GM21515 (cell line): ENCODE results near the gene SCCPDH.
"Not testable (repeated sequence)": the region's sequence is repeated elsewhere in the genome, so short reads cannot be mapped to it uniquely, and the experiment has no call there.

Experiments used
- ATAC-seq: cut with Tn5 transposase; IDR thresholded peaks from one replicate; pipeline ENCODE4 v1.9.1; 2021; ENCODE audit not compliant: unreplicated experiment

SCCPDH gene, protein sequence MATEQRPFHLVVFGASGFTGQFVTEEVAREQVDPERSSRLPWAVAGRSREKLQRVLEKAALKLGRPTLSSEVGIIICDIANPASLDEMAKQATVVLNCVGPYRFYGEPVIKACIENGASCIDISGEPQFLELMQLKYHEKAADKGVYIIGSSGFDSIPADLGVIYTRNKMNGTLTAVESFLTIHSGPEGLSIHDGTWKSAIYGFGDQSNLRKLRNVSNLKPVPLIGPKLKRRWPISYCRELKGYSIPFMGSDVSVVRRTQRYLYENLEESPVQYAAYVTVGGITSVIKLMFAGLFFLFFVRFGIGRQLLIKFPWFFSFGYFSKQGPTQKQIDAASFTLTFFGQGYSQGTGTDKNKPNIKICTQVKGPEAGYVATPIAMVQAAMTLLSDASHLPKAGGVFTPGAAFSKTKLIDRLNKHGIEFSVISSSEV

DNA sequence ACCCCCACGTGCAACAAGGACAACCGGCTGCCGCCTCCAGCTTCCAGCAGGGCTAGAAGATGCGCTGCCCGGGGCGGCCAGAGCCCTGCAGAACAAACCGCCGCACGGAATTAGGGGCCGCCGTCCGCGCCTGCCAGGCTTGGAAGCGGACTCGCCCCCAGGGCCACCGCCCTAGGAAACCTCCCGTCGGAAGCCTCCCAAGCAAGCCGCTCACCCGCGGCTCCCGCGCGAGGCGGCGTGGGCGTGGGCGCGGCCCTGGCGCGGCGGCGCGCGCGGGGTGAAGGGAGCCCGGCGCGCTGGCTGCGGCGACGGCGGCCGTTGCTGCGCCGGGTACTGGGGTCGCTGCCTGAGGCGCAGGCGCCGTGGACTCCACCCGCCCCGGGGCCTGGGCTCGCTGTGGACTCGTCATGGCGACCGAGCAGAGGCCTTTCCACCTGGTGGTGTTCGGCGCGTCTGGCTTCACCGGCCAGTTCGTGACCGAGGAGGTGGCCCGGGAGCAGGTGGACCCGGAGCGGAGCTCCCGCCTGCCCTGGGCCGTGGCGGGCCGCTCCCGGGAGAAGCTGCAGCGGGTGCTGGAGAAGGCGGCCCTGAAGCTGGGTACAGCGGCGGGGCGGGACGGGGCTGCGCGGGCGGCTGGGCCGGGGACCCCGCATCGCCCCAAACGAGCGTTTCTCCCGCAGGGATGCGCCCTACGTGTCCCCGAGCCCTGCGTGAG, at the start of gene SCCPDH:
TSS of gene SCCPDH (plus strand) at position 394 of the 715 bp plus-strand sequence. CDS start at position 408, 14 bp downstream.
- ATAC-seq: peak; percentile 97

DNA sequence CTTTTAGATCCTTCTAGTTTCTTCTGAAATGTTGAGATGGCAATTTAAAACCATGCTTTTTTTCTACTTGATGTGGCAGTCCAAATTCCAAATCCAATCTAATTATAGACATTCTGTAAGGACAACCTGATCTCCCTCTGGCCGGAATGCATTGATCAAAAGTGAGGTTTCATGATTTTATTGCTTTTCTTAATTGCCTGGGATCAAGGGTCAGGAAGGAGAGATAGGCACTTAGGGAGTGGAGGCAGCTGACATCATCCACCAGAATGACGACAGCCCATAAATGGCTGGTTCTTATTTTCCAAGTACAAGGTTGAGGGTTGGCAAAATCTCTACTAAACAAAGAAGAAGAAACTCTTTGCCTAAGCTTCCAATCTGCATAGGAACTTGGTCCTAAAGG, 46.4 kb upstream of the SCCPDH start:
- ATAC-seq: no peak

DNA sequence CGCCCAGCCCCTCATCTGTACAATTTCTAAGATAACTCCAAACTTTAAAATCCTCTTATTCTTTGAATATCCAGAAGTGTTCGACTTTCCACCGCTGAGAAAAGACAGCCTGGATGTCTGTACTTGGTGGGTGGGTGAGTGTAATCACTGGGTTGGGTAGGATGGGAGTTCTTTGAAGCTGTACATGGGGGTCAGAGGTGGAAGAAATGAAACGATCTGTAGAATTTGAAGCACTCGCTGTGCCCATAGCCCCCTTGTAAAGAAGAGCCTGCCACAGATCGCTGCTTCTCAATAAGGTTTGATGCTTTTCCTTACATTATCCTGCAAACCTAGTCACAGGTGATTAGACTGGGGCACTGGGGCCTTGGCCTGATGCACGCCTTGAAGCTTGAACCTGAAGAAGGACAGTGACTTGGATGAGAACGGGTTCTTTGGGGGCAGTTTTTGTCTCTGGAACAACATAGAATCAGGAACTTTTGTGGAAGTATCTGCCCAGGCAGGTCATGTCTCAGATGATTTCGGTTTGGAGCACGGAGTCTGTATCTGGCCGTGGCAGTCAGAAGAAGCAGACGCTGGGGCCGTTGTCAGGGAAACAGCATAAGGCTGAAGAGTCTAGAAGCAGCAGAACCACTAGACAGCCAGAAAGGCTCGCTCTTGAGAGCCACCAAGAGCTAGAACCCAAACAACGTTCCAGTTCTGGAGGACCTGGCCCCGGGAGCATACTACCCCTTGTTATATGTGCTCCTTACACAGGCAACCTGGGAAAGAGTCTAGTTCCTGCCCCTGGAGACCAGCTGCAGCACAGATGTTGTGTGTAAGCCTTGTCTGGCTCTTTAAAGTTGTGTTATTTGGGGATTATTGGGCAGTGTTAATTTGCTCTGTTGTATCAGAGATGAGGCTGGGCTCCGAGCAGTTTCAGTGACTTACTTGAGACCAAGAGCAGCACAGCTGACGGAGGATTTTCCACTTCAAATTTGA, 45.1 kb upstream of the SCCPDH start:
- no peak for ATAC-seq

DNA sequence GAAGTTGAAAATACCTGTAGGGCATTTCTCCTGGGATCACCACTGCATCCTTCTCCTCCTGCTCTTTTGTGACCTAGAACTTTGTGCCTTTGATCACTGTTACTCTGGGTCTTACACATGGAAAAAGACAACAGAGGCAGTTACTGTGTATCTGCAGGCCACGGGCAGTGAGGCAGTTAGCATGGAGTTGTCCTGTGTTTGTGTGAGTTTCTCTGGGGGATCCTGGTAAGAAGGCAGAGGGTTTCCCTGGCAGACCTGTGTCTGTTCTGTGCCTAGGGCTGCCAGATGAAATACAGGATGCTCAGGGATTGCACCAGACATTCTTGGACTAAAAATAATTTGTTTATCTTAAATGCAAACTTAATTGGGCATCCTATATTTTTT, 44.4 kb upstream of the SCCPDH start:
- ATAC-seq: no peak

DNA sequence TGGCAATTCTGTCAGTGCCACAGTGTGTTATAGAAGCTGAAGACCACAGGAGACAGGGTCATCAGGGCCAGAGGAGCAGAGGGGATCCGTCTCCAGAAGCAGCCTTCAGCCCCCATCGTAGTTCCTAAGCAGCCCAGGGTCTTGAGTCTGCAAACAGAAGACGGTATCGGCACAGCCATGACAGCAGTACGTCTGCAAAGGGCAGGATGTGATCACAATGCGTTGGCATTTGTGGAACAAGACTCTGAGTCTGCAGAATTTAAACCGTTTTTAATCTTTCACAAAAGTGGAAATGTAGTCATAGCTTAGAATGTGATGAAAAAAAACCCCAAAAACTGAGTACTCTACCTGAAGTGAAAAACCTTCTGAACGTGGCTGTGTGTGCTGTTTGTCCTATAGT, 44.0 kb upstream of the SCCPDH start:
- ATAC-seq: no peak

DNA sequence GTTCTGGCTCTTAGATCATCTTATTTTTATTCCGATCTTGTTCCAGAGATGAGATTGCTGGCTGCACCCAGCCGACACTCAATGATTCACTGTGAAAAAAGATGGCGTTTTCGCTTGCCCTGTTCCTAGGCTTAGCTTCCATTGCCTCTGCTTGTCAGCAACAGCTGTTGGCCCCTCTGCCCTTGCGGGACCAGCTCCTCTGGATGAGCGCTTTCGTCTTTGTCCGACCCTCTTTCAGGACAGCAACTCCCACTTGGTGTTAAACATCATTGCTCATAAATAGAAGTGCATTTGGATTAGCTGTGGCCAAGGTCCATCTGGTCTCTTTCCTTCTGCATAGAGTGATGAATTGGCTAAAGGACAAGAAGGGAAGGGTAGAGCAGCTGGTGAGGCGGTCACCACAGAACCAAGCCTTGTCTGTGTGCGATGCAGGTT, 43.5 kb upstream of the SCCPDH start:
- ATAC-seq: no peak

DNA sequence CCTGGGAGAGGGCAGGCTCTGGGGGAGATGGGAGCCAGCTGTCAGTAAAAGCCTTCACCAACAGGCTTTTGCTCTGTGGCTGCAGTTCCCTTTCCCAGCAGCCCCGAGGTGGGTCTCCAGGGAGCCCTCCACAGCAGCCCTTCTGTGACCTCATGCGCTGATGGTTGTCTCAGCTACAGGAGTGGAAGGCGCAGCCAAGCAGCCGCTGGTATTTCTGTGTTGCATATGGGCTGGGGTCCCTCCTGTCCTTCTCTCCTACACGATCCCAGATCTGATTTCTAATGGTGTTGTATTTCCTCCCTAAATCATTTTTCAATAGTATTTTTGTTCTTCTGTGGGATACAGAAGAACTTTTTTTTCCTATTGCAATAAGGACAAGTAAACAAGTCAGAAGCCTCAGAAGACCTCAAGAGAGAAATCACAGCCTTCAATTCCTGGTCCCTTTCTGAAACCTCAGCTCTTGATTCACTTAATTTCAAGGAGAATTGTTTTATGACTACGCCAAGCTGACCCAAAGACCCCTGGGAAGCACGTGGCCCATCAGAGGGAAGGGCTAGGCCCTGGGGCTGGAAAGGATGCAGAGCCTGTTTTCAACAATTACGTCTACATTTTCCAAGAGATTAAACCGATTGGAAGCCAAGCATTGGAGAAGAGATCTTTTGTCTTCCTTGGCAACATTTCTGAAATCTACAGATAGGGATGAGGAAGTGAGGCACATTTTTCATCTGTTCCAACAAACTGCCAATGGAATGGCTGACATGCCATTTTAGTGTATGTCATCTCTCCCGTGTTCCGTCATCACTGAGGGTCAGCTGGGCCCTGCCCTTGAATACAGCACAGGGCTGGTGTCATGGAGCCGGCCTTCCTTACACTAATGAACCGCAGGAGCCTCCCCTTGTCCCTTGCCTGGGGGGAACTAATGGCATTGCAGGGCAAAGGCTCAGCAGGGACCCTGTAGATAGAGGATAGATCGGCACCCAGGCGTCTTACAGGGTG, 42.0 kb upstream of the SCCPDH start:
- no peak for ATAC-seq

DNA sequence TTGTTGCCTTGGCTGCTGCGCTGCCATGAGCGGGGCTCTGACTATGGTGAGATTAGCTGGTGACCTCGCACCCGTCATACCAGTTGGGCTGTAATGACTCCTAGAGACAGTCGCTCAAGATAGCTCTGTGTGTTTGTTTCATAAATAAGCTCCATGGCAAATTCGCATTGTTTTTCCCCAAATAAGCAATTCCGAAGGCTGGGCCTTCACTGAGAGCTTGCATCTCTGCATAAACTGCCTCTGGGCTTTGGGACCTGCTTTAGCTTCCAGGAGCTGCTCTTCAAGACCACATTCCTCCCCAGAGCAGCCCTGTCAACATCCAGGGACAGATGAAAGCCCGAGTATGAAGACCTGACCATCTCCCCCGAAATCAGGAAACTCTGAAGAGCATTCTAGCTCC, 40.7 kb upstream of the SCCPDH start:
- no peak for ATAC-seq

DNA sequence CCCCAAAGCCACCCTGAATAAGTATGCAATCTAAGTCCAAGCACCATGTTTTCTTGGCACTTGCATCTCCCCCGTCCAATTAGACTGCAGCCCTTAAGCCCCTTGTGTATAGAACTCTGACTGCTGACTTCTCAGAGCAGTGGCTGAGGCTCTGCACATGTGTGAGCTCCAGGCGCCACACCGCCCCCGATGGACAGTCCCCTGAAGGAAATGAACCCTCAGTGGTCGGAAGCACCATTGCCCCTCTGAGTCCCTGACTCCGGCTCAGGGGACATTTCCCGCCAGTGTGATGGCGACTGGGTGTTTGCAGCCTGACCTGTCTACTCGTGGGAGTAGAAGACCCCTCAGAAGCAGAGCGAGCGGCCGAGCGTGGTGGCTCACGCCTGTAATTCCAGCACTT, 37.2 kb upstream of the SCCPDH start:
- no peak for ATAC-seq

DNA sequence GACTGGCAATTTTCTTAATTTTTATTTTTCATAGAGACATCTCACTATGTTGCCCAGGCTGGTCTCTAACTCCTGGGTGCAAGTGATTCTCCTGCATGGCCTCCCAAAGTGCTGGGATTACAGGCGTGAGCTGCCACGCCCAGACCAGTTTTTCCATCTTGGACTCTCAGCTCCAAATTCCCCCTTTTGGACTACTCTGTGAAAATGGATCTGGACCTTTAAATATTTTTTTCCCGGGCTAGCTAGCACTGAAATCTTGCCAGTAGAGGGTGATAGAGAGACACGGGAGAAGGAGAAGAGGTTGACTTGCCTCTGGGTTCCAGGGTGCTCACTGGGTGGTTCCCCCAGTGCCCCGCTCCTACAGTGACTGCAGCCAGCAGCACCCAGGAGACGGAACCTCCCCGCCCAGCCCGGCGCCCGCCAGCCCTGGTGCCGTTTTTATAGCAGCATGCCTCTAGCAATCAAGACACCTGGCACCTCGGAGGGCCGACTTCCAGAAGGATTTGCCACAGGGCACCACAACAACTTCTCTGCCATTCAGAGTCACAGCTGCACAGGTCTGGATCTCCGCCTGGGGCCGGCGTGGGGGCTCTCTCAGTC, 34.7 kb upstream of the SCCPDH start:
- ATAC-seq: peak; percentile 97

DNA sequence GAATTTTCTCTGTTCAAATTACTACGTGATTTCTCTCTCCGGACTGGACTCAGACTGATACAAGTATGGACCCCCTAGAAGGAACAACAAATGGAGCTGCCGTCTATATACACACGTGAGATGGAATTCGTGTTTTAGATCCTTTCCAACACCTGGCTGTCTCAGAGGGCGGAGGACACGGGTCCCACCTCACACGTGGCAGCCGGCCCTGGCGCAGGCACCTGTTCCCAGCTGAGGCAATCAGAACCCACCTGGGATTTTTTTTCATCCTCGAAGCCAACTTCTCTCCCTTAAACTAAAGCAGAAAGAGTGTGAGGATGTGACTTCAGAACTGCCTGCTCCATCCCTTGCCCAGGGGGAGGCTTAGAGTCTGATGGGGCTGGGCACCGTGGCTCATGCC, 34.1 kb upstream of the SCCPDH start:
- ATAC-seq: no peak

DNA sequence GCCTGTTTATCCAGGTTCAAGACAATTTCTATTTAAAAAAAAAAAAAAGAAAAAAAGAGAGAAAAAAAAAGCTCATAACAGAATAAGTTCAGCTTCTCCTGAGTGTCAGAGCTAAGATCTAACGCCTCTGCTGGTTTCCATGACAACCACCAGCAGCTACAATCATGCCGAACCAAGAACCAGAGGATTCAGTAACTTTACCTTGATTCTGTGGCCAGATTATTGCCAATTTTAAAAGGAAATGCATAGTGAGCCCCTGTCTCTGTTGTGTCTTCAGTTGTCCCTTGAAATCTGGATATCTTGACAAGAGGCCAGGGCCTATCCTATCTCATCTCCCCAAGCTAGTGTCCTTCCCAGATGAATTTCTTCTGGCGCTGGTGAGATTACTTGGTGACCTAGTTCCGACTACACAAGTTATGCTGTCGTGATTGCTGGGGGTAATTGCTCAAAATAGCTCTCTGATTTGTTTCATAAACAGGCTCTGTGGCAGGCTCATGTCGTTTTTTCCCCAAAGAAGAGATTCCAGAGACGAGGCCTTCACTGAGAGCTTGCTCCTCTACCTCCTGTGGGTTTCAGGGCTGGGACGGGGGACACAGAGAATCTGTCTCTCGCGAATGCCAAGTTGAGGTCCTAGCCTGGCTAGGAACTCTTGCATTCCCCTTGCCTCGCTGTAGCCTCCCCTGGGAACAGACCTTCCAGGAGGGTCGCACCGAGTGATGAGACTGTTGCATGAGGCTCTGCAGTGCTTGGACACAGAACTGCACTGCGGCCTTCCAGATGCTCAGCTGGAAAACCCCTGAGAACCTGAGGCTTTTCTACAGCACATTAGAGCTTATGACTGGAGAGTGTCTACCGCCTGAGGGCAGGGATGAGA, 32.4 kb upstream of the SCCPDH start:
- no peak for ATAC-seq

DNA sequence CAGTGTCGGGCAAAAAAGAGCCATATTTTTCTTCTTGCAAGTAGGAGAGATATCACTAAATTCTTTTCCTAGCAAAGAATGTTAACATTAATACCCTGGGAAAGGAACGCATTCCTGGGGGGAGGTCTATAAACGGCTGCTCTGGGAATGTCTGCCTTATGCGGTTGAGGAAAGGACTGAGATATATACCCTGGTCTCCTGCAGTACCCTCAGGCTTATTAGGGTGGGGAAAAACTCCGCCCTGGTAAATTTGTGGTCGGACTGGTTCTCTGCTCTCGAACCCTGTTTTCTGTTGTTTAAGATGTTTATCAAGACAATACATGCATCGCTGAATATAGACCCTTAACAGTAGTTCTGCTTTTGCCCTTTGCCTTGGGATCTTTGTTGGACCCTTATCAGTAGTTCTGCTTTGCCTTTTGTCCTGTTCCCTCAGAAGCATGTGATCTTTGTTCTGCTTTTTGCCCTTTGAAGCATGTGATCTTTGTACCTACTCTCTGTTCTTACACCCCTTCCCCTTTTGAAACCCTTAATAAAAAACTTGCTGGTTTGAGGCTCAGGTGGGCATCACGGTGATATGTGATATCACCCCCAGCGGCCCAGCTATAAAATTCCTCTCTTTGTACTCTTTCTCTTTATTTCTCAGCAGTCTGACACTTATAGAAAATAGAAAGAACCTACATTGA, 29.9 kb upstream of the SCCPDH start:
- not testable (repeated sequence) for ATAC-seq

DNA sequence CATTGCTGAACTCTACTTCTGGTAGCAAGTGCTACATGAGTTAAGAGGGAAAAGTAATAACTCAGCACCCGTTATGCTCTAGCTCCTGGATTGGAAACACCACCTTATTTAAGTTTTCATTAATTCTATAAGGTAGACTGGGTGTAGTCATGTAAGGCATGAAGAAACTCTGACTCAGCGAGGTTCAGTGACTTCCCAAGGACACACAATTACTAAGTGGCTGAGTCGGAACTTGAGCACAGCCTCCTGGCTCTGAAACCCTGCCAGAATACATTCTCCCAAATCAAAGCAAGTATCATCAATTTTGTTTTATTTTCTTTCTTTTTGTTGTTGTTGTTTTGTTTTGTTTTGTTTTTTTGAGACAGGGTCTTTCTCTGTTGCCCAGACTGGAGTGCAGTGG, 29.1 kb upstream of the SCCPDH start:
- no peak for ATAC-seq

DNA sequence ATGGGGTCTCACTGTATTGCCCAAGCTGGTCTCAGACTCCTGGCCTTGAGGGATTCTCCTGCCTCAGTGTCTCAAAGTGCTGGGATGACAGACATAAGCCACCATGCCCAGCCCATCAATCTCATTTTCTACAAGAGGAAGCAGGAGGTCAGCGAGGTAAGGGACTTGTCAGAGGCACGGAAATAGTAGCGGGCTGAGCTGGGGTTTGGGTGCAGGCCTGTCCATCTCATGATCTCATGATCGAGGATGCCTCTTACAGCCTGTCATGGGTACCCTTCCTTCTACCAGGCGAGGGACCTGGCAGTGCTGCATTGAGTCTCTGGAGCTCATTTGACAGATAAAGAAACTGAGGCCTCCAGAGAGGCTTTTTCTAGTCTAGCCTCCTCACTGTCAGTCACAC, 28.5 kb upstream of the SCCPDH start:
- ATAC-seq: no peak

DNA sequence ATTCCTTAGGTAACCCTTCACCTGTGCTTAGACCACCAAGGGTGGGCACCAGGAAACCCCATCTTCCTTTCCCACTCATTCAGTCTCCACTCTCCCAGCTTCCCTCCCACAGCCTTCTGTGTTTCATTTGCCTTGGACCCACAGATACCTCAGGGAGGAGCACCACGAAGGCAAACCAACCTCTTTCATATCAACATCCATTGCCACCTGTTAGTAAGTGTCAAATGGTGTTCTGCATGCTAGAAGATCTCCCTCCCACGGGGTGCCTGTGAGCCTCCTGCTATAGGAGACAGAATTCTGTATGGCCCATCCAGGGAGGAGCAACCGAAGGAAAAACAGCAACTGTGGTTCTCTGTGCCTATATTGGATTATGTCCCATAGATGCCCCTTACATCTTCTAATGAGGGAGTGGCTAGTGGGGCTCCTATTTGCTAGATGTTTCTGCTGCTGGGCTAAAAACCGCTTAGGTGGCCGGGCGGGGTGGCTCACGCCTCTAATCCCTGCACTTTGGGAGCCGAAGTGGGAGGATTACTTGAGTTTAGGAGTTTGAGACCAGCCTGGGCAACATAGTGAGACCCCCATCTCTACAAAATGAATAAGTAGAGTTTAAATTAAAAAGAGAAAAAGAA, 25.6 kb upstream of the SCCPDH start:
- no peak for ATAC-seq

DNA sequence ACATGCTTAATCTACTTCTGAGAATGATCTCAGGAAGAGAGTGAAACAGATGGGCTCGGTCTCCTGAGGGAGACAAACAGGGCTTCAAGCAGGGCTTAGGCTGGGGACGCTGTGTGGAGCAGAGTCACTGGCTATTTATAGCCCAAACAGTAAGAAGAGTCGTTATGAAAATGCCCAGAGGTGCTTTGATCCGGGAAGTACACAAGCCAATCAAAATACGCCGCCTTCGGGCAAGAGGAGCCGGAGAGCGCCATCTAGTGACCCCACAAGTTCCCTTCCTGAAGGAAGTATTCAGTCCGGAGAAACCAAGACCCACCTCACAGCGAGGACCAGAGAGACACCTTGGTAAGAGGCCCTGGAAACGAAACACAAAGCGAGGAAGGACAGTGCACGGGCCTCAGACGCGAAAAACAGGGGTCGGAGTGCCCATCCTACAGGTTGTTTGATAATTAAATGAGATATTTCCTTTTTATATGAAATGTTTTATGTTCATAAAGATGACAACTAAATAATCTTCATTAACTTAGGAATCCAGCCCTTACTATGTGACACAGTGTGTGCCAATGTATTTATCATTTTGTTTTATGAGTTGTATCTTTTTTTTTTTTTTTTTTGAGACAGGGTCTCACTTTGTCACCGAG, 25.0 kb upstream of the SCCPDH start:
- peak; percentile 97 for ATAC-seq
